Activated naive CD4-positive, alpha-beta T cell (primary cell): ENCODE measurements around the gene COMT.
"Not testable (repeated sequence)": the region's sequence is repeated elsewhere in the genome, so short reads cannot be mapped to it uniquely, and the experiment has no call there.

Experiments used
- DNase-seq, 4 experiments: peaks; one replicate each; lab custom pipeline; 2025; lab: John Stamatoyannopoulos, UW

Gene COMT

GRCh38 chr22:19909350-19910179 is 32.0 kb upstream of the COMT start:
- DNase-seq = peak; percentile 40 to 78 (median 73)

DNA sequence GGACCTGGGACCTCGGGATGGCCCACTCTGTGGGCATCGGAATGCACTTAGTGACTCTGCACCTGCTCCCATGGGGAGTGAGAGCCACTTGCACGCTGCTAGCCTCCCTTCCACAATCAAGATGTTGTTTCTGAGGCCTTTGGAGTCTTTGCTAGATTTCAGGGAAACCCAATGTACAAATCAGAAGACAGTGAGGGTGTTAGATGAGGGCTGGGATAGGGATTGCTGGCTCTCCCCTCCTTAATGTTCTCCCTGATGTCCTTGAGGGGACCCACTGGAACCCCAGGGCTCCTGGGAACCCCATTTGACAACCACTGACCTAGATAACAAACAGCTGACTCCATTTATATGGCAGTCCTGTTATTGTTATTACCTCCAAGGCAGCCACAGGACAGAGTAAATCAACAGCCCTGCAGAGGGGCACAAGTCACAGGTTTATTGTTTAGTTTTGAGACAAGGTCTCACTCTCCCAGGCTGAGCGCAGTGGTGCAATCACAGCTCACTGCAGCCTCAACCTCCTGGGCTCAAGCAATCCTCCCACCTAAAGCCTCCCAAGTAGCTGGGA is 31.3 kb upstream of the COMT start:
- DNase-seq = no peak

- DNase-seq = no peak
Observed at GRCh38 chr22:19911540-19912270, 29.9 kb upstream of the COMT start.

DNA sequence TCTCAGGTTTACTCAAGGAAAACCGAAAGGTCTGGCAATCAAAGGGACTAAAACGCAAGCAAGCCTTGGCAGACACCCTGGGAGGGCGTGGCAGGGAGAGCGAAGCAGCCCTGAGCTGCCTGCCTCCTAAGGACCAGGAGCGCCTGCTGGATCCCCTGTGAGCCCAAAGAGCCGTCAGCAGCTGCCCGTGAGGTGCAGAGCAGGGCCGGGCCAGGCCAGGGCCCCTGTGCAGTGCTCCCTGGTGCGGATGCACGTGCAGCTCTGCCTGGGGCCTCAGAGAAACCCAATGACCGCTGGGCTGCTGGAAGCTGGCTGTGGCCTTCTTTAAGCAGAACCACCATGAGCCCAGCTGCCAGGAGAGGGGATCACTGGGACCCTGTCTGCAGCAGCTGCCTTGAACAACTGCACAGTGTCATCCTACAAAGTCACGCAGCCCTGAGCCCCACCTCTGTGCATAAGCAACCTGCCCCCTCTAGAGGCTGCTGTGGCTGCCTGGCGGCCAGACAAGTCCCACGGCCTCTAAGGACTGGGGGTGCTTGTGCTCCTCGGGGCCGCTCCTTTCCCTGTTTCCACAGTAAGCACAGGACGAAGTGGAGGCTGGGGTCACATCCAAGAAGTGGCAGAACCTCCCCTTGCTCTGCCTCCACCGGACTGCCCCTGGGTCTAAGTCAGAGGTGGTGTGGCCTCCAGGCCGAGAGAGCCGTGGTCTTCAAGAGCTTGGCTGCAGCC is 29.1 kb upstream of the COMT start:
- no peak for DNase-seq

- DNase-seq = no peak
Observed at GRCh38 chr22:19913337-19913936, 28.1 kb upstream of the COMT start.

DNA sequence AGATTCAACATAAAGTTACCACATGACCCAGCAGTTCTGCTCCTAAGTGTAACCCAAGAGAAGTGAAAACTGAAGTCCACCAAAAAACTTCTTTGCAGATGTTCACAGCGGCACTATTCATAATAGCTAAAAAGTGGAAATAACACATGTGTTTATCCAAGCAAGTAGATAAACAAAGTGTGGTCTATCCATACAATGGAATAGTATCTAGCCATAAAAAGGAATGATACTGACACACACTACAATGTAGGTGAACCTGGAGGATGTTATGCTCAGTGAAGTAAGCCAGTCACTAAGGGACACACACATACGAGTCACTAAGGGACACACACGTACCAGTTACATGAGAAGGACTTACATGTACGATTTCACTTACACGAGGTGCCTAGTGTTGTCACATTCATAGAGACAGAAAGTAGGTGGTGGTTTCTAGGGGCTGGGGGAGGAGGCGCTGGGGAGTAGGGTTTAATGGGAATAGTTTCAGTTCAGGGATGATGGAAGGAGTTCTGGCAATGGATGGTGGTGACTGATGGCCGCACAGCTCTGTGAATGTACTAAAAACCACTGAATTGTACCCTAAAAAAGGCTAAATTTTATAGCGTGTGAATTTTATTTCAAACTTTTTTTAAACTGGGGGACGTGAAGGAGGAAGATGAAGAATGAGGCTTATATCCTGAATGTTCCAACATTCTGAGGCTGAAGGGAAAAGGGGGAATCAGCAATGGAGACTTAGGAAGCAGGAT is 27.2 kb upstream of the COMT start:
- no peak for DNase-seq

DNA sequence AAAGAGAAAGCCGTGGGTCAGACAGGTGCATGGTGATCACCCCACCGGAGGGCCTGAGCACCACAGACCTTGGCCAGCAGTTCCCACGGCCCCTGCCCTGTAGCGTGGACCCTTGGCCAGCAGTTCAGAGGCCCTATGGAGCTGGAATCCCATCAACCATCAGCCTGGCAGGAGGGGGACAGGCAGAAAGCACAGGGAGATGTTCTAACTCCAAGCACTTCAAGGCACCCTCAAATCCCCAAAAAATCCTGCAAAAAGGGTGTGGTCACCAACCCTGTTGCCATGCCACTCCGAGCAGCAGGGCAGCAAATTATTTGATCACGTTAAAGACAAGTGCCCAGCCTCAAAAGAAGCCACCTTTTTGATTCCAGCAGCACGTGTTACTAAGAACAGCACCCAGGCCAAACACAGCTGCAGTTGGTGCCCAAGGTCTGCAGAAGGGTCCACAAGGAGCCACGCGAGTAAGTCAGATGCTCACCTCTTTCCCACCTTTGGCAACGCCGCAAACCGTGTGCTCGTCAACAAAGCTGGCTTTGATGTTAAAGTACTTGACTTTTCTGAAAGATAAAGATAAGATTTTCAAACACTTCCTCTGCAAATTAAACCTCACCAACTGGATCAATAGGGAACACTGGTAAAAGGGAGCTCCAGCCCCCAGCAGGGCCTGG is 26.2 kb upstream of the COMT start:
- no peak for DNase-seq

DNA sequence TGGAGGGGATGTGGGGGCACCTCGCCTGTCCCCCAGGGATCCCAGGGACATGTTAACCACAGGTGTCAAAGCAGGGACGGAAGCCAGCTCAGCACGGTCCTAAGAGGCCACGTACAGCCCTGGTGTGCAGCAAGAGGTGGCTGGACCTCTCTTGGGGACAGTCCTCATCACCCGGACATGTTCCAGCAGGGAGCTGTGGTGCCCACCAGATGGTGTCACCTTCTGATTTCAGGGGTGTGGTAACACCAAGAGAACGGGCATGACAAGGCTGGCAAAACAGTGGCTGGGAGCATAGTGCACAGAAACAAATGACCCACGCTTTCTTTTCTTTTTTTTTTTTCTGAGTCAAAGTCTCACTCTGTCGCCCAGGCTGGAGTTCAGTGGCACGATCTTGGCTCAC is 25.6 kb upstream of the COMT start:
- no peak for DNase-seq

DNA sequence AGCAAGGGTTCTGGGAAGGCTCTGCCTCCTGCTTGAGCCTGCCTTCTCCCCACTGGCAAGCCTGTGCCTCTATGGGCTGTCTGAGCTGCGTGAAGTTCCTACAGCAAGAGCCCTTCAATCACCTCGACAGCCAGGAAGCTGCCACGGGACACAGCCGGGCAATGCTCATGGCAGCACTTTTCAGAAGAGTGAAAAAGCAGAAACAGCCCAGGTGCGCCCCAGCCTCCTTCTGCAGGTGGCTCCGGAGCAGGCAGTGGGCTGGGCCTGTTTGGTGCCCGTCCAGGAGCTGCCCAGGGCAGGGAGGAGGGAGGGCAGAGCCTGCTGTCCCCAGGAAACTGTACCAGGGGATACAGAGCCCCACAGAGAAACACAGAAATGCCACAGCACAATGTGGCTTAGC is 24.6 kb upstream of the COMT start:
- no peak for DNase-seq

GRCh38 chr22:19917389-19918138 is 24.0 kb upstream of the COMT start:
- no peak for DNase-seq

DNA sequence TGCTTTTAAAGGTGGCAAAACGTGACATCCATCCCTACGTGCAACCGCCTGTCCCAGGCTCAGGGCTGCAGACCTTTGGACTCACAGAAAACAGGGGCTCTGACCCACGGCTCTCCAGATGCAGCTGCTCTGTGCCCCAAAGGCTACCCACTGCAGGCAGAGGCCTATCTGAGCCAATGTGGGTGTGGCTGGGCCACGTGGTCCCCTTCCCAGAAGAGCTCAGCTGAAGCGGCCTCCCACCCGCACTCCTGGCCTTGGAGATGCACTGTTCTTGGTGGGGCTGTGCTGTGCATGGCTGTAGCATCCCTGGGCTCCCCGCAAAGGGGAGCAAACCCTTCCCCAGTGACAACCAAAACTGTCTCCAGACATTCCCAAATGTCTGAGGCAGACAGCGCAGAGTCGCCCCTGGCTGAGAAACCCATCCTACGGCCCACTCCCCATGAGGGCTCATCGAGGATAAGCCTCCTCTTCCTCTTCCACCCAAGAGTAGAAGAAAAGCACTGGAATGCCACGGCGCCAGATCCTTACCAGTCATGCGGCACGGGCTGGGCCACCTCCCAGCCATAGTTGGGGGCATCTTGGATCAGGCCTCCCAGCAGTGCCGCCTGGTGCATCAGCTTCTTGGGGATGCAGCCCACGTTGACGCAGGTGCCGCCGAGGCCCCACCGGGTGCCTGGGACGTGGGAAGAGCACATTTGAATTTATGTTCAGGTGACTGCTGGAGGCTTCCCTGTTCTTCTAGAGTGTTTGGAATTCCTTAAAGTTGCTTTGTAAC is 23.1 kb upstream of the COMT start:
- no peak for DNase-seq

- DNase-seq = no peak
Observed at GRCh38 chr22:19919701-19920363, 21.7 kb upstream of the COMT start.

DNA sequence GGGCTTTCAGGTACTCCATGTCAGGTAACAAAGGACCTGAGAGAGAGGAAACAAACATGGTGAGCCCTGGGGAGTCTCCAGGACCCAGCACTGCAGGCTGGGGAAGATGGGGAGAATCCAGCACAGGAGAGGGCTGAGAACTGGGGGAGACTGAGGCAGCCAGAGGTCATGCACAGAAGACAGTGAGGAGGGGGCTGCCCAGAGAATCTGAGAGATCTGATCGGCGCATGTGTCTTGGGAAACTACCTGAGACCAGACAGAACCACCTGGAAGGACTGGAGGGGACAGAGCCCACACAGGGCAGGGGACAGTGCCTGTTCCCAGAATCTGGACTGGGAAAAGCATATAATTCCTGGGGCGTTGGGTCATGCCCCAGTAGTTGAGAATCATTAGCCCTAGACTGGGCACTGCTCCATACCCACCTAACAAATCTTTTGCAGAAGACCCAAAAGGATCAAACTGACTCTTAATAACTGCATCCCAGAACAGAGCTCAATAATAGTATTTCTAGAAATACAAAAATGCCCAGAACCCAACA is 20.0 kb upstream of the COMT start:
- DNase-seq = no peak

DNA sequence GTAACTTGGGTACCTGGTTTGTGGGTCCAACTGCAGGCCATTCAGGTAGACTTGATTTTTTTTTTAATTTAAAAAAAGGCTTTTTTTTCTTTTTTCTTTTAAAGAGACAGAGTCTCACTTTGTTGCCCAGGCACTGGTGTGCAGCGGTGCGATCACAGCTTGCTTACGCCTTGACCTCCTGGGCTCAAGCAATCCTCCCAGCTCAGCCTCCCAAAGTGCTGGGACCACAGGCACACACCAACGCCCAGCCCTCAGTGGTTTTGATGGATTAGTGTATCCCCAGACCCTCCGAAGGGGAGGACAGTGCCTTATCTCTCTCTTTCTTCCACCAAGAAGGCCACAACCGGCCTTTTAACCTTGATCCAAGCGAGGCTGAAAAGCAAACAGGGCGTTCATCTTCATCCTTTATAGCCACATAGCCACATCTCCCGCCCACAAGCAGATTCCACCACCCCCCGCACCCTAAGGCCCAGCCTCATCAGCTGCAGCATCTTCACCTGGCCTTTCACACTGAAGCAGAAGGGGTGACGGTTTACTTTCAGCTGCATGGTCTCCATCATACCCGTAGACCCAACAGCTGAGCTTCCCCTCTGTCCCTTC is 17.6 kb upstream of the COMT start:
- DNase-seq = no peak

DNA sequence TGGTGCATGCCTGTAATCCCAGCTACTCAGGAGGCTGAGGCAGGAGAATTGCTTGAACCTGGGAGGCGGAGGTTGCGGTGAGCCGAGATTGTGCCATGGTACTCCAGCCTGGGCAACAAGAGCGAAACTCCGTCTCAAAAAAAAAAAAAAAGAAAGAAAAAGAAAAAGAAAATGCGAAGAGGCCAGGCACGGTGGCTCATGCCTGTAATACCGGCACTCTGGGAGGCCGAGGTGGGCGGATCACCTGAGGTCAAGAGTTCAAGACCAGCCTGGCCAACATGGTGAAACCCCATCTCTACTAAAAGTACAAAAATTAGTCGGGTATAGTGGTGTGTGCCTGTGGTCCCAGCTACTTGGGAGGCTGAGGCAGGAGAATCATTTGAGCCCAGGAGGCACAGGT is 15.5 kb upstream of the COMT start:
- not testable (repeated sequence) for DNase-seq

- no peak for DNase-seq
Observed at GRCh38 chr22:19927696-19928095, 13.9 kb upstream of the COMT start.

DNA sequence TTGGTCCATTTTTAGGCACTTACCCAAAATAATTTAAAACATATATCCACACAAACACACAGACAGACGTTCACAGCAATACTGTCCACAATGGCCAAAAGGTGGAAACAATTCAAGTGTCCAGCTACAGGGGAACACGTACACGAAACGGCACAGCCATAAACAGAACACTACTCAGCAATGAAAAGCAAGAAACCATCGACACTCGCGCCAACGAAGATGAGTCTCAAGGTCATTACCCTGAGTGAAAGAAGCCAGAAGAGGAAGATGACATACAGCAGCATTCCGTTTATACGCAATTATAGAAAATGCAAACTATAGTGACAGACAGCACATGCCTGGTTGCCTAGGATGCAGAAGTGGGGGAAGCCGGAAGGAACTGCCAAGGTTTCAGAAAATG is 13.4 kb upstream of the COMT start:
- DNase-seq = no peak
